Gastrocnemius medialis (tissue), 4 donors: ENCODE results near the gene MYZAP.

Experiments
- POLR2A ChIP-seq, 2 donors: fragments of 450-650 bp; IDR thresholded peaks; one replicate each; pipeline ENCODE4 v1.6.1; 2017; ENCODE audit warnings: antibody characterized with exemption in 2 of 2, mild to moderate bottlenecking in 2 of 2, moderate library complexity in 2 of 2
- TF ChIP-seq, protein P1 (sequence below), 5 experiments: fragments of 450-650 bp in 3 of 5; fragments of 200-600 bp in 2 of 5; sonication (generic) in 2 of 5; IDR thresholded peaks in 4 of 5; conservative IDR thresholded peaks in 1 of 5; 1 replicate in 4 of 5; 2 replicates in 1 of 5; pipeline ENCODE4 v1.5.1; 2016 to 2019; ENCODE audit warnings: antibody characterized with exemption in 5 of 5, mild to moderate bottlenecking in 3 of 5, moderate library complexity in 3 of 5

DNA sequence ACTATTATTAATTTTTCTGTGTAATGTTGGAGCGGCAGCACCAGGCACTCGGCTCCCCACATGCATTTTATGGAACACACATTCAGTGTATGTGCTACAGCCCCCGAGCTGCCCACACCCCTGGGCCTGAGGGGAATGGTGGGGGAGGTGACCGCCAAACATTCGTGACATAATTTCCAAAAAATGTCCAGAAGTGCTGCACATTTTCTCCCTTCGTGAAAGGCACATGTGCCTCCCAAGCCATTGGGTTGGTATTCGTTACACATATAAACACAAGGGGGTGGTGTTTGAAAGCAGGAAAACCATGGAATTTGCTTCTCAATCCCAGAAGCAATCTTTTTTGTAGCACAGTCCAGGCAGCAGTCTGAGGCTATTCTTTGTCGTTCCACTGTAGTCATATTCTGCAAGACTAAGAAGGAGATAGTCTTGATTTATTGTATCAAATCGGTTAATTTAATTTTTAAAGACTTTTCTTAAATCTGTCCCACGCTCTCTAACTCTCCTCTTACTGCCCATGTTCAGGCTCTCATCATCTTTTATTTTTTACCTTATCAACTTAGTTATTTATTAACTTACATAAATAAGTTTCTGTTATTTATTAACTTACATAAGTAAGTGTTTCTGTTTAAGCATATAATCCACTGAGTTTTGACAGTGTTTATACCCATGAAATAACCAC is 75.6 kb downstream of the MYZAP start:
- TF ChIP-seq, protein P1, sequence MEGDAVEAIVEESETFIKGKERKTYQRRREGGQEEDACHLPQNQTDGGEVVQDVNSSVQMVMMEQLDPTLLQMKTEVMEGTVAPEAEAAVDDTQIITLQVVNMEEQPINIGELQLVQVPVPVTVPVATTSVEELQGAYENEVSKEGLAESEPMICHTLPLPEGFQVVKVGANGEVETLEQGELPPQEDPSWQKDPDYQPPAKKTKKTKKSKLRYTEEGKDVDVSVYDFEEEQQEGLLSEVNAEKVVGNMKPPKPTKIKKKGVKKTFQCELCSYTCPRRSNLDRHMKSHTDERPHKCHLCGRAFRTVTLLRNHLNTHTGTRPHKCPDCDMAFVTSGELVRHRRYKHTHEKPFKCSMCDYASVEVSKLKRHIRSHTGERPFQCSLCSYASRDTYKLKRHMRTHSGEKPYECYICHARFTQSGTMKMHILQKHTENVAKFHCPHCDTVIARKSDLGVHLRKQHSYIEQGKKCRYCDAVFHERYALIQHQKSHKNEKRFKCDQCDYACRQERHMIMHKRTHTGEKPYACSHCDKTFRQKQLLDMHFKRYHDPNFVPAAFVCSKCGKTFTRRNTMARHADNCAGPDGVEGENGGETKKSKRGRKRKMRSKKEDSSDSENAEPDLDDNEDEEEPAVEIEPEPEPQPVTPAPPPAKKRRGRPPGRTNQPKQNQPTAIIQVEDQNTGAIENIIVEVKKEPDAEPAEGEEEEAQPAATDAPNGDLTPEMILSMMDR (IDR thresholded peaks at IDR 0.05 in 4 of 5, conservative IDR thresholded peaks at IDR 0.05 in 1 of 5) = peak in 3 of 5 experiments; percentile 21 to 37 (median 27)
- no peak for TF ChIP-seq POLR2A (IDR thresholded peaks at IDR 0.05)
